ENCODE results near the gene BTG2.

Gene BTG2

GRCh38 chr1:203276916-203277545, 28.3 kb upstream of the BTG2 start:
- DNase-seq = no peak

GRCh38 chr1:203278082-203278884, 27.0 kb upstream of the BTG2 start:
- DNase-seq = peak; percentile 58

DNA sequence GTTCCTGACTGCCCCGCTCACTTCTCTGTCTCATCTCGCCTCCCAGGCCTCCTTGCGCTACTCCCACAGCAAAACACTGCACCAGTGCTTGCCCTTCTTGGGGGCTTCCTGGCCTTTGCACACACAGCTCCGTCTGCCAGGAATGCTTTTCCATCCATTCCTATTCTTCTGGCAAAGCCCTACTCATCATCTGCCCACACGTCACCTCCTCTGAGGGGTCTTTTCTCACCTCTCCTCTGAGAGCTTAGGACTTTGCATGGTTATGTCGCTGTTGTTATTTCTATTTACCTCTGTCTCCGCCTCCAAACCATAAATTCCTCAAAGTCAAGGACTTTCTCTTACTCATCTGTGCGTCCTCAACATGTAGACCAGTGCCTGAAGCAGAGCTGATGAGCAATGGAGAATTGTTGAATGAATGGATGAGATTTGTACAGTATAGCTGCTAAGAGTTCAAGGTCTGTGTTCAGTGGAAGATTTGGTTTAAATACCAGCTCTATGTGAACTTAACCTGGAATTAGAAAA, 26.4 kb upstream of the BTG2 start:
- no peak for DNase-seq

DNA sequence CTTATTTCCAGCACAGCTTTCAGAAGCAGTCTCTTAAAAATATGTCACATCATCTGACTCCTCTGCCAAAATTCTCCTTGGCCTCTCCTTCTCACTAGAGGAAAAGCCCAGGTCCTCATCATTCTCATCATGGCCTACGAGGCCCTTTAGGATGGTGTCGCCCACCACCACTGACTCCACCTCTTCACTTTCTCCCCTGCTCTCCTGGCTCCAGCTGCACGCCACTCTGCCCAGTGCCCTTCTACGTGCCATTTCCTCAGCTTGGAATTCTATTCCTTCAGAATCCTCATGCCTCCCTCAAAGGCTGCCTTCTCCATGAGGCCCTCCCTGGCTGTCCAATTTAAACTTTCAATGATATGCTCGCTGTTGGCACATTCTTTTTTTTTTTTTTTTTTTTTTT, 25.3 kb upstream of the BTG2 start:
- DNase-seq = no peak

DNA sequence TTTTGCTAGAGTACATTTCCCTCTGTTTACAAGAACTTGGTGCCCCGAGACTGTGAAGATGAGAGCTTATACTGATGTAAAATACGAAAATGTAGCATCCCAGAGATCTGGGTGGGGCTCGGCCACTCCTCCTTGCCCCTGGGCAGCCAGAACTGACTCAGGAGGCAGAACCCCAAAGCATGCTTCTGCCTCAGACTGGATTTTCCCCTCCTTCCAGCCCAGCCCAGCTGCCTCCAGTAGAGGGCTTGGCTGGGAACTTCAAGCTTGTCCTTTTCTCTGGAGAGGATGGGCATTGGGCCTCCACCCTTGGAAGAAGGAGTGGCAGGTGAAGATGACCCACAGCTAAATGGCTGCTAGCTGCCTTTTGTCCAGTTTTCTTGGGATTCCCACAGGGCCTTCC, 24.3 kb upstream of the BTG2 start:
- DNase-seq = no peak

GRCh38 chr1:203281851-203282661, 23.3 kb upstream of the BTG2 start:
- DNase-seq = no peak

DNA sequence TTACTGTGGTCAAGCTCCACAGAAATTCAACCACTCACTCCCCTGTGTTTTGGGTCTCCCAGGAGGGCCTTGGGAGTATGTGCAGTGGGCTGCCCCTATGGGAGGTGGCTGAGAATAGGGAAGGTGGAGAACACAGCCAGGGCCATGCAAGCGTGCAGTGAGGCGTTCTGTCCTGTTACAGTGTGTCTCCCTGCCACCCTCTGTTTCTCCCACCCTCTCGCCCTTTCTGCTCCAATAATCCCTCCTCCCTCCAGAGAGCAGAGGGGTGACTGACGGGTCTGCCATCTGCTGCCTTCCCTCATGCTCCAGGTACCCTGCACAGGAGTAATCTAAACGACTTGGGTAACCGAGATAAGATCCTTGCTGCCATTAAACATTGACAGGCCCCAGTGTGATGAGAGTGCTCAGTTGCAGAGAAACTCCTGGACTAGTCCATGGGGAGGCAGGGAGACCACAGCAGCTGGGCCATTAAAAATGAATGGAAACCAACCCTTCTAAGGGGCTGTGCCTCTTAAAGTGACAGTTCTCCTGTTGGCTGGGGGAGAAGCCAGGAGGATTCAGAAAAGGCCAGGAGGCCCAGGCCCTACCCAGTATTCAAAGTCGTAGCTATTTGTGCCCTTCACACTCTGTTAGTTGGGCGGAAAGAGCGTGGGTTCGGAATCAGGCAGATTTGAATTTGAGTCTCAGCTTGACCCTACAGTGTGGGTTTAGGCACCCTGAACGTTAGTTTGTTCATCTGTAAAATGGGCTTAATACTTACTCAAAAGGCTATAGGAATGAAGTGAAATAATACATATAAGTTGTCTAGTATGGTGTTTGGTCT, 22.4 kb upstream of the BTG2 start:
- DNase-seq = no peak

GRCh38 chr1:203283597-203283996, 21.7 kb upstream of the BTG2 start:
- DNase-seq = no peak

- no peak for DNase-seq
These were observed 20.8 kb upstream of the BTG2 start for GRCh38 chr1:203284411-203285123.

DNA sequence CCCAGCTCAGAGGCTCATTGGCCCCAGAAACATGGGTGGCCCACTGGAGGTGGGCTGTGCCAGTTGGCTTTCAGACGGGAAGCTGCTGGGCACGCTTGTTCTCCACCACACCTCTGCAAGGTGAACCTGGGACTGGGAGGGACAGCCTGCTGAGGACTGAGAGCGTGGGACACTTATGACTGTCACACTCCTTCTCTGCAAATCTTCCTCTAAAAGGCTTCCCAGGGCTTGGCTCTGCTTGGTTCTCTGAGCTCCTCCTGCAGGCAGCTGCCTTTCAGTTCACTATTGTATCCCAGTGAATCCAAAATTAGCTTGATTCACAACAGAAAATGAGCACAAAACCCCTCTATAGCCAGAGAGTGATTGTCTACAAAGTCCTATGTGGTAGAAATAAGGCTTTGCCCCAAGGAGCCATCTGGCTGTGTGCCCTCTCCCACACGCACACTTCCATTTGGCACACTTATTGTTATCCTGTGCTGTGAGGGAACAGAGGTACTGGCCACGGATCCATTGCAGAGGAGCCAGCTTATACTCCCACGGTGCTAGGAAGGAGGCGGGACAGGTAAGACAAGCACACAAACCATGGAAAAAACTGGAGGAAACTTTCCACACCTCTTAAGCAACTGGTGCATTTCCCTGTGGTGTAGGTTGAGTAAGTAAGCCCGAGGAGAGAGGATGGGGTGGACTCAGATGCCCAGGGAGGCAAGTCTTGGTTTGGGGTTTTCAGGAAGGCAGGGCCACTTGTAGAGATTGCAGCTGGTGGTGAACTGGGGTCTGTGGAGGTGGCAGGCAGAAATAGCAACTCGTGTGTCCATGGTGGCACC, 18.9 kb upstream of the BTG2 start:
- no peak for DNase-seq

DNA sequence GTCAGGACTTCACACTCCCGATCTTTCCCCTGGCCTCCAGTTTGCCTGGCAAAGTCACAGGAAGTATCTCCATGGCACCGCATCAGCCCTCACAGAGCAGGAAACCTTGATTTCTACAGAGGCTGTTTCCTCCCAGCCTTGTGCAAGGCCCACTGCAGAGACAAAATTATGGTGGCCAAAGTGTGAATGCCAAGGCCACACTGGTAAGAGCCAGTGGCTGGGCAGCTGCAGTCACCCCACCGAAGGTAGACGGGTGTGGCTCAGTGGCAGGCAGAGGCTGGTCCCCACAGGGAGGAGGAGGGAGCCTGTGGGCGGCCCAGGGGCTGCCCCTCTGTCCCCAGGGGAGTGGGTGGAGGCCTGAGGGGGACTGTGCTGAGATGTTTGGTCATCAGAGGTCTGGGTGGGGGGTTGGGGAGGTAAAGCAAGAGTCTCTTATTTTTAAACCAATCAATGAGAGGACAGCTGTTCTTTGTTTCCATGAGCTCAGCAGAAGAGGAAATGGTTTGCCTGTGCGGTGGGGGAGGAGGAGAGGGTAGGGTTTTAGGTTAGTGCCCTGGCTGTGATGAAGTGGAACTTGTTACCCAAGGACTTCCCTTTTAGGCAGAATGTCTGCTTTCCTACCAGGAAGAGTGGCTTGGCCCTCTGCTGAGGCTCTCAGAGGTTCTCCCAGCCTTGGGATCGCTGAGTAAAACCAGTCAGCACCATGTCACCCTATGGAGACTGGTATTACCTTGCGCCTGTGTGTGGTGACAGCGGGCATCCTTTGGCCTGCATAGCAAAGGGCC, 18.0 kb upstream of the BTG2 start:
- no peak for DNase-seq

GRCh38 chr1:203287898-203288297, 17.4 kb upstream of the BTG2 start:
- no peak for DNase-seq

- no peak for DNase-seq
These were observed 16.9 kb upstream of the BTG2 start for GRCh38 chr1:203288400-203288799.

GRCh38 chr1:203289281-203289981, 15.9 kb upstream of the BTG2 start:
- no peak for DNase-seq

- no peak for DNase-seq
These were observed 15.4 kb upstream of the BTG2 start for GRCh38 chr1:203289982-203290260.

- DNase-seq = peak; percentile 97
These were observed 14.8 kb upstream of the BTG2 start for GRCh38 chr1:203290261-203291089.

DNA sequence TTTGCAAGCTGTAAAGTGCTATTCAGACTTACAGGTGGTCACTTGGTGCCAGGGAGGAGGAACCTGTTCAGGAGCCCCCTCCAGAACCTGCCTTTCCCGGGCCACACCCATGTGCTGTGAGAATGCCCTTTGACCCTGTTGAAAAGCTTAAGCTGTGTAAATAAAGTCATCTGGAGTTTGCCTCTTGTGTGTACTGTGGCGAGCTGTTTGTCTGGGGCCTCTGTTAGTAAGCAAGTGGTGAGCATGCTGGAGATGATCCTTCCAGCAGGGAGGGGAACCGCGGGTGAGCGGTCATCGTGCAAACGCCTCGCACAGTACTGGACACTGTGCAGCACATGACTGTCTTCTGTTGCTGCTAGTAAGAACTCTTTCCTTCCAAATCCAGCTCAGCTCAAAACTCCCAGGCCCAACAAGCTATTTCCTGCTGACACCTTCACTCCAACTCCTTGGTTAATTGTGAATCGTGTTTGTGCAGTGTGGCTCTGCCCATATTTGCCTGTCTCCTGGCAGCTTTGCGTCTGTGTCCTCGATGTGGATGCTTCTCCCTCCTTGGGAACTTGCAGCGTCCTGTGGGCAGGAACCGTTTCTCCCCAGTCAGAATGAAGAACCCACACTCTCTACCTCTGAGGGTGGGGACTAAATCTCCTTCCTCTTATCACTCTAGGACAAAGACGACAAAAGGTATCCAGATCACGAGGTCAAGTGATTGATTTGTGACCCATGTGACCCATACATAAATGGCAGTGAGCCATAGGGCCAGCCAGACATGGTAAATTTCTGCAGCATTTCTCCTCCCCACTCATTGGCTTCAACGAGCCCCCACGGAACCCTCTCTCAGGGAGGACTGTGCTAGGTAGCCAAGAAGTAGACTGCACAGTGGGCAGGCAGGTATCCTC, 13.9 kb upstream of the BTG2 start:
- no peak for DNase-seq

GRCh38 chr1:203295796-203296195, 9.5 kb upstream of the BTG2 start:
- no peak for DNase-seq

Measured in NCI-H1105 treated with DMSO at 0.1 percent for 48 hours (cell line).